ENCODE data around the gene MRPL21.

MRPL21 gene

GRCh38 chr11:68933605-68934320, 30.1 kb upstream of the MRPL21 start:
- peaks cover 67 to 78% of the 10 kb centered on the region in 2 experiments for H3K36me3 ChIP-seq (ENCODE audit: control insufficient read depth in 1 of 2, insufficient read depth in 2 of 2, low read length in 2 of 2)
- H3K27ac ChIP-seq (ENCODE audit: low read depth, low read length), result no peak overlapping the region
- H2BK5ac ChIP-seq (ENCODE audit: low read depth, low read length, poor library complexity), result no peak overlapping the region
- H3K79me1 ChIP-seq (ENCODE audit: low read length), result no peaks in the 10 kb centered on the region
- H3K4ac ChIP-seq (ENCODE audit: low read depth, low read length), result no peak overlapping the region
- H3K27me3 ChIP-seq (ENCODE audit: insufficient read depth, low read length), result no peaks in the 10 kb centered on the region
- no peaks in the 10 kb centered on the region for H3K4me1 ChIP-seq (ENCODE audit: control insufficient read depth in 1 of 2, insufficient read depth in 2 of 2, low read length in 2 of 2)
- H4K91ac ChIP-seq (ENCODE audit: low read depth, low read length), result no peak overlapping the region
- no peak overlapping the region for H3K23ac ChIP-seq (ENCODE audit: low read length)
- no peak overlapping the region for H2AK5ac ChIP-seq (ENCODE audit: low read length)
- H4K12ac ChIP-seq (ENCODE audit: low read depth, low read length), result no peak overlapping the region
- WGBS (ENCODE audit: extremely low coverage, insufficient coverage, insufficient read length), result no CpG with 5 or more reads among the region's 17 CpGs
- H2BK12ac ChIP-seq (ENCODE audit: low read length), result no peak overlapping the region
- no peak overlapping the region for H3K18ac ChIP-seq (ENCODE audit: low read length)
- H3K14ac ChIP-seq (ENCODE audit: low read length), result no peak overlapping the region
- H3K4me3 ChIP-seq (ENCODE audit: low read depth, low read length), result no peak overlapping the region
- no peak overlapping the region for H2BK120ac ChIP-seq (ENCODE audit: insufficient read depth, low read length, poor library complexity)
- DNase-seq, result no peak
- no peak overlapping the region for H4K8ac ChIP-seq (ENCODE audit: low read depth, low read length)
- no peak overlapping the region for H3K4me2 ChIP-seq (ENCODE audit: low read length)
- H3K9ac ChIP-seq (ENCODE audit: low read length), result no peak overlapping the region
- no peaks in the 10 kb centered on the region for H3K79me2 ChIP-seq (ENCODE audit: control insufficient read depth, insufficient read depth, low read length, poor library complexity)
- H2AFZ ChIP-seq (ENCODE audit: insufficient read depth, low read length, poor library complexity), result no peak overlapping the region
- H3K9me3 ChIP-seq (ENCODE audit: insufficient read depth, low read depth, low read length), result peaks cover 2% of the 10 kb centered on the region

GRCh38 chr11:68932933-68933577, 29.4 kb upstream of the MRPL21 start:
- Histone ChIP-seq H3K23ac (ENCODE audit: low read length) (no peak overlapping the region), H3K79me1 (ENCODE audit: low read length) (no peaks in the 10 kb centered on the region), H3K36me3 (ENCODE audit: control insufficient read depth in 1 of 2, insufficient read depth in 2 of 2, low read length in 2 of 2) (peaks cover 62 to 72% of the 10 kb centered on the region in 2 experiments), H2BK12ac (ENCODE audit: low read length) (no peak overlapping the region), H2AFZ (ENCODE audit: insufficient read depth, low read length, poor library complexity) (no peak overlapping the region), H2AK5ac (ENCODE audit: low read length) (no peak overlapping the region), H3K4me2 (ENCODE audit: low read length) (no peak overlapping the region), H3K79me2 (ENCODE audit: control insufficient read depth, insufficient read depth, low read length, poor library complexity) (no peaks in the 10 kb centered on the region), H3K14ac (ENCODE audit: low read length) (no peak overlapping the region), H3K4me3 (ENCODE audit: low read depth, low read length) (peak overlapping the region; percentile 14), H3K4me1 (ENCODE audit: control insufficient read depth in 1 of 2, insufficient read depth in 2 of 2, low read length in 2 of 2) (no peaks in the 10 kb centered on the region), H4K91ac (ENCODE audit: low read depth, low read length) (no peak overlapping the region), H2BK5ac (ENCODE audit: low read depth, low read length, poor library complexity) (no peak overlapping the region), H3K27me3 (ENCODE audit: insufficient read depth, low read length) (no peaks in the 10 kb centered on the region), H3K4ac (ENCODE audit: low read depth, low read length) (no peak overlapping the region), H2BK120ac (ENCODE audit: insufficient read depth, low read length, poor library complexity) (no peak overlapping the region), H3K9ac (ENCODE audit: low read length) (no peak overlapping the region), H3K18ac (ENCODE audit: low read length) (no peak overlapping the region), H3K9me3 (ENCODE audit: insufficient read depth, low read depth, low read length) (peaks cover 2% of the 10 kb centered on the region), H4K12ac (ENCODE audit: low read depth, low read length) (no peak overlapping the region), H4K8ac (ENCODE audit: low read depth, low read length) (no peak overlapping the region), H3K27ac (ENCODE audit: low read depth, low read length) (no peak overlapping the region)
- WGBS (ENCODE audit: extremely low coverage, insufficient coverage, insufficient read length), result no CpG with 5 or more reads among the region's 24 CpGs
- no peak for DNase-seq

- Histone ChIP-seq H4K8ac (ENCODE audit: low read depth, low read length) (no peak overlapping the region), H3K4me2 (ENCODE audit: low read length) (no peak overlapping the region), H2AK5ac (ENCODE audit: low read length) (no peak overlapping the region), H2BK5ac (ENCODE audit: low read depth, low read length, poor library complexity) (no peak overlapping the region), H2BK12ac (ENCODE audit: low read length) (no peak overlapping the region), H3K27ac (ENCODE audit: low read depth, low read length) (no peak overlapping the region), H3K4me3 (ENCODE audit: low read depth, low read length) (no peak overlapping the region), H3K79me2 (ENCODE audit: control insufficient read depth, insufficient read depth, low read length, poor library complexity) (no peaks in the 10 kb centered on the region), H4K91ac (ENCODE audit: low read depth, low read length) (no peak overlapping the region), H3K36me3 (ENCODE audit: control insufficient read depth in 1 of 2, insufficient read depth in 2 of 2, low read length in 2 of 2) (peaks cover 60 to 71% of the 10 kb centered on the region in 2 experiments), H3K9ac (ENCODE audit: low read length) (no peak overlapping the region), H3K9me3 (ENCODE audit: insufficient read depth, low read depth, low read length) (peaks cover under 1% of the 10 kb centered on the region), H3K79me1 (ENCODE audit: low read length) (no peaks in the 10 kb centered on the region), H4K12ac (ENCODE audit: low read depth, low read length) (no peak overlapping the region), H2AFZ (ENCODE audit: insufficient read depth, low read length, poor library complexity) (no peak overlapping the region), H3K4ac (ENCODE audit: low read depth, low read length) (no peak overlapping the region), H3K18ac (ENCODE audit: low read length) (no peak overlapping the region), H3K4me1 (ENCODE audit: control insufficient read depth in 1 of 2, insufficient read depth in 2 of 2, low read length in 2 of 2) (no peaks in the 10 kb centered on the region), H2BK120ac (ENCODE audit: insufficient read depth, low read length, poor library complexity) (no peak overlapping the region), H3K27me3 (ENCODE audit: insufficient read depth, low read length) (no peaks in the 10 kb centered on the region), H3K23ac (ENCODE audit: low read length) (no peak overlapping the region), H3K14ac (ENCODE audit: low read length) (no peak overlapping the region)
- WGBS (ENCODE audit: extremely low coverage, insufficient coverage, insufficient read length), result no CpG with 5 or more reads among the region's 7 CpGs
- DNase-seq, result no peak
These were observed 28.7 kb upstream of the MRPL21 start for GRCh38 chr11:68932358-68932757.

- Histone ChIP-seq H4K8ac (ENCODE audit: low read depth, low read length) (no peak overlapping the region), H3K18ac (ENCODE audit: low read length) (no peak overlapping the region), H4K12ac (ENCODE audit: low read depth, low read length) (no peak overlapping the region), H3K27ac (ENCODE audit: low read depth, low read length) (no peak overlapping the region), H2AFZ (ENCODE audit: insufficient read depth, low read length, poor library complexity) (no peak overlapping the region), H2BK120ac (ENCODE audit: insufficient read depth, low read length, poor library complexity) (no peak overlapping the region), H3K4ac (ENCODE audit: low read depth, low read length) (no peak overlapping the region), H3K79me1 (ENCODE audit: low read length) (no peaks in the 10 kb centered on the region), H3K4me3 (ENCODE audit: low read depth, low read length) (no peak overlapping the region), H3K79me2 (ENCODE audit: control insufficient read depth, insufficient read depth, low read length, poor library complexity) (no peaks in the 10 kb centered on the region), H3K36me3 (ENCODE audit: control insufficient read depth in 1 of 2, insufficient read depth in 2 of 2, low read length in 2 of 2) (peaks cover 58 to 69% of the 10 kb centered on the region in 2 experiments), H3K9ac (ENCODE audit: low read length) (no peak overlapping the region), H3K27me3 (ENCODE audit: insufficient read depth, low read length) (no peaks in the 10 kb centered on the region), H2AK5ac (ENCODE audit: low read length) (no peak overlapping the region), H2BK12ac (ENCODE audit: low read length) (no peak overlapping the region), H3K23ac (ENCODE audit: low read length) (no peak overlapping the region), H3K14ac (ENCODE audit: low read length) (no peak overlapping the region), H2BK5ac (ENCODE audit: low read depth, low read length, poor library complexity) (no peak overlapping the region), H3K4me1 (ENCODE audit: control insufficient read depth in 1 of 2, insufficient read depth in 2 of 2, low read length in 2 of 2) (no peaks in the 10 kb centered on the region), H4K91ac (ENCODE audit: low read depth, low read length) (no peak overlapping the region), H3K9me3 (ENCODE audit: insufficient read depth, low read depth, low read length) (no peaks in the 10 kb centered on the region), H3K4me2 (ENCODE audit: low read length) (no peak overlapping the region)
- whole genome bisulfite sequencing (ENCODE audit: extremely low coverage, insufficient coverage, insufficient read length), result 100% methylated on average over 4 of the region's 17 CpGs
- no peak for DNase-seq
These were observed 28.3 kb upstream of the MRPL21 start for GRCh38 chr11:68931911-68932310.

All from trophoblast cell (in vitro differentiated cells and primary cell).